Panc1 (cell line): ENCODE measurements around the gene PIP5K1C. TPM values are rescaled to one million over a fixed set of nuclear protein-coding genes. Genes with fewer than 3 reads are reported as not detected.
"Not testable (repeated sequence)": the region's sequence is repeated elsewhere in the genome, so short reads cannot be mapped to it uniquely, and the experiment has no call there.

Experiments used
- ATAC-seq: fragments of 200-7000 bp; cut with Tn5 transposase; 2 replicates; pipeline ENCODE4 v1.9.1; 2020; ENCODE audit warnings: mild to moderate bottlenecking, moderate library complexity
- BruUV-seq: library from RNA; stranded (reverse); fragments of 400-500 nt; replicated peaks from 2 replicates; lab custom pipeline; 2021; lab: Mats Ljungman, UMichigan
- CTCF ChIA-PET: fragments of 300-600 bp; sonication (Branson Sonifier 250); formaldehyde crosslinking; loops from one replicate; lab custom pipeline; 2022; ENCODE audit warnings: antibody characterized with exemption; lab: Charles Lee
- POLR2A ChIA-PET: fragments of 300-600 bp; sonication (Branson Sonifier 250); formaldehyde crosslinking; loops from one replicate; lab custom pipeline; 2022; ENCODE audit warnings: antibody characterized with exemption; lab: Charles Lee
- DNase-seq: peaks from one replicate; pipeline ENCODE4 v3.0.0-alpha.2; 2010; ENCODE audit warnings: low read depth, low spot score
- H3K27ac ChIP-seq: 2 replicates; pipeline ENCODE4 v1.5.1; 2011; ENCODE audit warnings: mild to moderate bottlenecking, low read length, inconsistent platforms
- H3K27me3 ChIP-seq: fragments of 200-500 bp; sonication (Bioruptor generic); 2 replicates; pipeline ENCODE4 v1.6.0; 2014; ENCODE audit warnings: low read length, inconsistent platforms; ENCODE audit not compliant: control insufficient read depth, insufficient read depth
- H3K36me3 ChIP-seq: fragments of 200-500 bp; sonication (Bioruptor generic); 2 replicates; pipeline ENCODE4 v1.5.1; 2014; ENCODE audit warnings: inconsistent platforms, mild to moderate bottlenecking, low read length, moderate library complexity; ENCODE audit not compliant: control insufficient read depth, insufficient read depth
- H3K4me1 ChIP-seq: 2 replicates; pipeline ENCODE4 v1.5.1; 2011; ENCODE audit warnings: inconsistent platforms, mild to moderate bottlenecking, low read length, moderate library complexity; ENCODE audit not compliant: control insufficient read depth, insufficient read depth
- H3K4me3 ChIP-seq, 2 experiments: 2 replicates each; pipeline ENCODE4 v1.5.1; 2011 to 2012; ENCODE audit warnings: low read depth in 2 of 2, low read length in 2 of 2, mild to moderate bottlenecking in 2 of 2, inconsistent platforms in 1 of 2, moderate library complexity in 1 of 2
- H3K9me3 ChIP-seq: fragments of 200-500 bp; sonication (Bioruptor generic); 2 replicates; pipeline ENCODE4 v1.5.1; 2014; ENCODE audit warnings: low read depth, mild to moderate bottlenecking, inconsistent platforms, low read length, moderate library complexity; ENCODE audit not compliant: control insufficient read depth, insufficient read depth
- CTCF ChIP-seq: fragments of 450-650 bp; IDR thresholded peaks from 2 replicates; pipeline ENCODE4 v1.5.1; 2017; ENCODE audit warnings: mild to moderate bottlenecking
- POLR2AphosphoS5 ChIP-seq: IDR thresholded peaks from 2 replicates; pipeline ENCODE4 v1.6.1; 2012; ENCODE audit warnings: mild to moderate bottlenecking, low read depth, low read length, moderate library complexity
- REST ChIP-seq, 2 experiments: IDR thresholded peaks; 2 replicates each; pipeline ENCODE4 v1.6.1; 2011 to 2012; ENCODE audit warnings: low read depth in 2 of 2, control low read depth in 1 of 2, low read length in 1 of 2, mild to moderate bottlenecking in 1 of 2, moderate library complexity in 1 of 2; ENCODE audit not compliant: insufficient read depth in 1 of 2
- SIN3A ChIP-seq: IDR thresholded peaks from 2 replicates; pipeline ENCODE4 v1.6.1; 2012; ENCODE audit warnings: low read depth, mild to moderate bottlenecking, low read length, moderate library complexity, borderline replicate concordance; ENCODE audit not compliant: insufficient read depth
- TCF7L2 ChIP-seq: IDR thresholded peaks from 2 replicates; pipeline ENCODE4 v1.6.1; 2011; ENCODE audit warnings: mild to moderate bottlenecking, low read depth, low read length, inconsistent platforms
- in situ Hi-C: cut with HindIII; loops from 2 replicates; pipeline ENCODE4 v1.10.0; 2016; ENCODE audit warnings: low sequenced_read_pairs, low pct_unique_long_range_greater_than_20kb
- intact Hi-C: fragments of 100-400 bp; cut with micrococcal nuclease; formaldehyde crosslinking; loops from one replicate; pipeline ENCODE4 v1.10.0; 2022; ENCODE audit not compliant: unreplicated experiment
- total RNA-seq: library from RNA; stranded (reverse); gene quantifications from one replicate; pipeline ENCODE4 v1.2.1, GENCODE V29; 2021; ENCODE audit not compliant: unreplicated experiment

Gene PIP5K1C
- total RNA-seq, 1 experiment from 2014 or later, result 30.6 TPM

GRCh38 chr19:3647102-3647501 lies 53.2 kb downstream of the PIP5K1C start:
- H3K36me3 ChIP-seq, H3K4me1 ChIP-seq, in situ Hi-C loops, BruUV-seq, H3K4me3 ChIP-seq, intact Hi-C loops, CTCF ChIA-PET, POLR2A ChIA-PET, ATAC-seq, H3K27me3 ChIP-seq, H3K9me3 ChIP-seq, H3K27ac ChIP-seq, DNase-seq: not testable (repeated sequence)

- intact Hi-C loops, result no loop called here
- in situ Hi-C loops, result no loop called here
- TF ChIP-seq POLR2AphosphoS5 (no peak), CTCF (no peak), TCF7L2 (no peak), REST (IDR thresholded peaks at IDR 0.05; ENCODE audit: insufficient read depth in 1 of 2, low read depth in 2 of 2, low read length in 1 of 2) (no peak), SIN3A (no peak)
- no peaks in the 10 kb centered on the region for H3K36me3 ChIP-seq
- H3K27me3 ChIP-seq, result no peaks in the 10 kb centered on the region
- ATAC-seq (no peak), DNase-seq (no peak)
- H3K4me3 ChIP-seq, result no peak overlapping the region
- H3K4me1 ChIP-seq, result peaks cover 4% of the 10 kb centered on the region
- no TSS peak for BruUV-seq
- H3K27ac ChIP-seq, result no peak overlapping the region
- ChIA-PET POLR2A (no interaction called here), CTCF (no interaction called here)
- H3K9me3 ChIP-seq, result no peaks in the 10 kb centered on the region
Observed at GRCh38 chr19:3646336-3647092, 53.8 kb downstream of the PIP5K1C start.

DNA sequence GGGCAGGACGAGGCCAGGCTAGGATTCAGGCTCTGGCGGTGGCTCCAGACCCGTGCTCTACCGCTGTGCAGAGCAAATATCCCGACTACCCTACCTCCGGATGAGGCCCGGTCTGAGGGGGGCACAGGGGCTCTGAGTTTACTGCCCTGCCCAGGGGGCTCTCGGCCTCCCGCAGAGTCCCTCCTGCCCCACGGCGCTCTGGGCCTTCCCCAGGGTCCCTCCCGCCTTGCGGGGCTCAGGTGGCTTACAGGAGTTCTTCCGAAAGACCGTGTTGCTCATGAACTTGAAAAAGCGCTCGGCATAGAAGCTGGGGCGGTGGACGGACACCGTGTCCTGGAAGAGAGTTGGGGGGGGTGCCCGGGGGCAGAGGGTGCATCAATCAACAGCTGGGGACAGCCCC lies 54.5 kb downstream of the PIP5K1C start:
- no peak for ATAC-seq
- no TSS peak for BruUV-seq
- H3K36me3 ChIP-seq, result no peaks in the 10 kb centered on the region

More for the DNA sequence above, 54.5 kb downstream of the PIP5K1C start:
- POLR2A ChIA-PET, result no interaction called here
- intact Hi-C loops (no loop called here), in situ Hi-C loops (no loop called here)
- DNase-seq, result no peak
- CTCF ChIA-PET, result no interaction called here
- Histone ChIP-seq H3K4me3 (no peak overlapping the region), H3K4me1 (peaks cover 4% of the 10 kb centered on the region), H3K9me3 (no peaks in the 10 kb centered on the region), H3K27ac (no peak overlapping the region), H3K27me3 (no peaks in the 10 kb centered on the region)
- TF ChIP-seq SIN3A (no peak), REST (IDR thresholded peaks at IDR 0.05; ENCODE audit: insufficient read depth in 1 of 2, low read depth in 2 of 2, low read length in 1 of 2) (no peak), POLR2AphosphoS5 (no peak), CTCF (no peak), TCF7L2 (no peak)
